Adrenal gland (tissue), 12 donors: ENCODE measurements around the gene RAN. TPM values are rescaled to one million over a fixed set of nuclear protein-coding genes. Genes with fewer than 3 reads are reported as not detected.

Experiments used
- DNase-seq, 7 donors: peaks; one replicate each; pipeline ENCODE4 v3.0.0-alpha.2; 2019 to 2020
- H3K27ac ChIP-seq, 5 donors: fragments of 200-600 bp; sonication (generic) in 4 of 5; 1 replicate in 3 of 5; 2 replicates in 2 of 5; pipeline versions ENCODE4 v1.5.1 to v1.8.0; 2016 to 2020; ENCODE audit warnings: mild to moderate bottlenecking in 1 of 5
- H3K27me3 ChIP-seq: fragments of 200-600 bp; 2 replicates; pipeline ENCODE4 v1.8.0; 2021
- H3K36me3 ChIP-seq, 2 donors: fragments of 200-600 bp; replicated peaks in 1 of 2; 1 replicate in 1 of 2; 2 replicates in 1 of 2; pipeline versions ENCODE4 v1.5.1 to v1.8.0; 2018 to 2022
- H3K4me1 ChIP-seq, 2 donors: fragments of 200-600 bp; replicated peaks in 1 of 2; 1 replicate in 1 of 2; 2 replicates in 1 of 2; pipeline versions ENCODE4 v1.5.1 to v1.8.0; 2018 to 2021
- H3K4me3 ChIP-seq, 4 donors: fragments of 200-600 bp; sonication (generic) in 3 of 4; one replicate each; pipeline ENCODE4 v1.5.1; 2016 to 2018
- H3K9me3 ChIP-seq, 3 donors: fragments of 200-600 bp; sonication (generic) in 1 of 3; replicated peaks in 1 of 3; 1 replicate in 2 of 3; 2 replicates in 1 of 3; pipeline versions ENCODE4 v1.5.1 to v1.8.0; 2016 to 2021
- POLR2A ChIP-seq, 2 donors: fragments of 450-650 bp; IDR thresholded peaks; one replicate each; pipeline ENCODE4 v1.6.1; 2017; ENCODE audit warnings: antibody characterized with exemption in 2 of 2, mild to moderate bottlenecking in 2 of 2, moderate library complexity in 1 of 2
- WGBS, 4 donors: extraction: QIAGEN DNeasy Blood & Tissue Kit in 2 of 4; methylation state at CpG; one replicate each; pipeline versions ENCODE4 v1.1.5 to v1.1.7; 2013 to 2017; 5-methylcytosine and 5-hydroxymethylcytosine counted together
- intact Hi-C, 2 donors: fragments of 100-400 bp; cut with DNase I; formaldehyde crosslinking; loops; one replicate each; pipeline versions ENCODE4 v1.14.1 to v1.15.0; 2022 to 2023
- polyA plus RNA-seq, 3 donors: library from polyadenylated mRNA; stranded (reverse); fragments of 200-250 nt in 2 of 3; fragments of 350-450 nt in 1 of 3; fragmentation: Illumina TruSeq in 1 of 3; extraction: RNeasy Lipid Tissue Mini Kit (QIAGEN cat#74804) in 1 of 3; gene quantifications; one replicate each; pipeline ENCODE4 v1.2.3, GENCODE V29; 2013 to 2014
- total RNA-seq, 9 donors: library from RNA; depleted of rRNA in 4 of 9; stranded (reverse); fragments of >200 nt in 4 of 9; fragments of 120-200 nt in 1 of 9; fragmentation: NEBNext Ultra II Directional in 1 of 9; extraction: Animal tissue kit (Norgen Biotek cat#: 25700) in 1 of 9; gene quantifications; one replicate each; pipeline versions ENCODE4 v1.1.0 to v1.2.4, GENCODE V29; 2013 to 2023
- TF ChIP-seq, protein P1 (sequence below), 6 experiments: fragments of 450-650 bp in 4 of 6; fragments of 200-600 bp in 2 of 6; sonication (generic) in 1 of 6; IDR thresholded peaks; 1 replicate in 5 of 6; 2 replicates in 1 of 6; pipeline versions ENCODE4 v1.5.1 to v1.8.0; 2016 to 2021; ENCODE audit warnings: antibody characterized with exemption in 6 of 6, mild to moderate bottlenecking in 2 of 6, moderate library complexity in 1 of 6
- donor health status: healthy with polysubstance abuse.
- donor health status: Bipolar disorder and iron deficiency.
- donor health status: DM: yes; HTN: yes; CAD: no.
- donor health status: DM: no; HTN: no; CAD: no.
- donor health status: DM: no; HTN: no; CAD: no.
- donor health status: DM: yes; HTN: yes; CAD: no.

Gene RAN
- total and polyA plus RNA-seq, 12 donors: 82.4 to 1,192 (median 260) TPM

DNA sequence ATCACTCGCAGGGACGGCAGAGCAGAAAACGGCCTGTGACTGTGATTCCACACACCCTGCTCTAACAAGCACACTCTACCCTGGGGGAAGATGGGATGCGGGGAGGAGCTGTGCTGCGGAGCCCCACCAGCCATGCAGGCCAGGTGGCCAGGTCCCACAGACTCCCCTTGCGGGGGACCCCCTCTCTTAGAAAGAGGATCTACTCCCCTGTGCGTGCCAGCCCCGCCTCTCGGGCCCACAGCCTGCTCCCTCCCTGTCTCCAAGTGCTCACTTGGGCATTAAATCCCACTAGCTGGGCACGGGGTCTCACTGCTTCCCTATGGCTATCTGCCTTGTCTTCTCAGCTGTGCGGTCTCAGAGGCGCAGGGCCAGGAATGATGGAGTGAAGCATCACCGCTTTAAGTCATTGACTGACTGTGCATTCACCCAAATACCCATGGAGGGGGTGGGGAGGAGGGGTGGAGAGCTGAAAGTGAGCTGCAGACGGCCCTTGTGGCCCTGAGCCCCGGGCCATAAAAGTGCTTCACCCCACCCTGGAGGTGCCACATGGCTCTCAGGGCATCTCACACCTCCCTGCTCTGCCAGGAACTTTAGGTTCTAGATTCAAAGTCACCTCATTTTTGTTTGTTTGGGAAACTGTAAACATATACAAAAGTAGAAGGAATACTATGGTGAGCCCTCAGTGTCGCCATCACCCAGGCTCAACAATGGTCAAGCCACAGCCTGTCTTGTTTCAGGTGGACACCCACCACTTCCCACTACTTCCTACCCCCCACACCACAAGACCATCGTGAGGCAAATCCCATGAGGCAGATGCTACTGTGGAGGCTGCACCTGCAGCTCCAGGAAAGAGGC lies 42.2 kb upstream of the RAN start:
- intact Hi-C loops: loop anchor here in 1 of 2 donors (5.0 kb wide), 1 partner anchor 43 kb away; the partner anchor contains the start of gene RAN
- no peaks in the 10 kb centered on the region for H3K9me3 ChIP-seq
- no peaks in the 10 kb centered on the region for H3K36me3 ChIP-seq
- H3K27me3 ChIP-seq: no peaks in the 10 kb centered on the region
- TF ChIP-seq, protein P1, sequence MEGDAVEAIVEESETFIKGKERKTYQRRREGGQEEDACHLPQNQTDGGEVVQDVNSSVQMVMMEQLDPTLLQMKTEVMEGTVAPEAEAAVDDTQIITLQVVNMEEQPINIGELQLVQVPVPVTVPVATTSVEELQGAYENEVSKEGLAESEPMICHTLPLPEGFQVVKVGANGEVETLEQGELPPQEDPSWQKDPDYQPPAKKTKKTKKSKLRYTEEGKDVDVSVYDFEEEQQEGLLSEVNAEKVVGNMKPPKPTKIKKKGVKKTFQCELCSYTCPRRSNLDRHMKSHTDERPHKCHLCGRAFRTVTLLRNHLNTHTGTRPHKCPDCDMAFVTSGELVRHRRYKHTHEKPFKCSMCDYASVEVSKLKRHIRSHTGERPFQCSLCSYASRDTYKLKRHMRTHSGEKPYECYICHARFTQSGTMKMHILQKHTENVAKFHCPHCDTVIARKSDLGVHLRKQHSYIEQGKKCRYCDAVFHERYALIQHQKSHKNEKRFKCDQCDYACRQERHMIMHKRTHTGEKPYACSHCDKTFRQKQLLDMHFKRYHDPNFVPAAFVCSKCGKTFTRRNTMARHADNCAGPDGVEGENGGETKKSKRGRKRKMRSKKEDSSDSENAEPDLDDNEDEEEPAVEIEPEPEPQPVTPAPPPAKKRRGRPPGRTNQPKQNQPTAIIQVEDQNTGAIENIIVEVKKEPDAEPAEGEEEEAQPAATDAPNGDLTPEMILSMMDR (IDR thresholded peaks at IDR 0.05): no peak
- TF ChIP-seq POLR2A (IDR thresholded peaks at IDR 0.05): no peak
- DNase-seq: peak in 1 of 7 donors; percentile 45
- 84 to 89% (median 88%) methylated on average over 15 to 17 of the region's 17 CpGs for WGBS, 4 donors
- no peak overlapping the region for H3K4me3 ChIP-seq
- peaks cover 0 to 13% of the 10 kb centered on the region in 2 donors for H3K4me1 ChIP-seq
- no peak overlapping the region for H3K27ac ChIP-seq

GRCh38 chr12:130830246-130830551 lies 41.7 kb upstream of the RAN start:
- no peak for TF ChIP-seq POLR2A (IDR thresholded peaks at IDR 0.05)
- TF ChIP-seq, protein P1 (IDR thresholded peaks at IDR 0.05): no peak
- H3K4me3 ChIP-seq: no peak overlapping the region
- H3K27me3 ChIP-seq: no peaks in the 10 kb centered on the region
- no peak overlapping the region for H3K27ac ChIP-seq
- H3K36me3 ChIP-seq: no peaks in the 10 kb centered on the region
- H3K4me1 ChIP-seq: peaks cover 0 to 19% of the 10 kb centered on the region in 2 donors
- WGBS, 4 donors: 84 to 92% (median 88%) methylated on average over 9 to 14 of the region's 14 CpGs
- peak in 1 of 7 donors; percentile 39 for DNase-seq
- intact Hi-C loops: no loop called here
- no peaks in the 10 kb centered on the region for H3K9me3 ChIP-seq

DNA sequence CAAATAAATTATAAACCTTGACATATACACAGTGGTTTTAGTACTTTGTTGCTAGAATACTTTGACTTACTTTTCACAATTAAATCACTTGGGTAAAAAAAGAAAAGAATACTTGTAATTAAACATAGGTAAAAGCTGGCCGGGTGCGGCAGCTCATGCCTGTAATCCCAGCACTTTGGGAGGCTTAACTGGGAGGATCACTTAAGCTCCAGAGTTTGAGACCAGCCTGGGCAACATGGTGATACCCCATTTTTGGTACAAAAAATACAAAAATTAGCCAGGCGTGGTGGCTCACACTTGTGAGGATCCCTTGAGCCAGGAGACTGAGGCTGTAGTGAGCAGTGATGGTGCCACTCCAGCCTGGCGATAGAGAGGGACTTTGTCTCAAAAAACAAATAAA lies 40.6 kb upstream of the RAN start:
- intact Hi-C loops: no loop called here
- Histone ChIP-seq H3K9me3 (no peaks in the 10 kb centered on the region), H3K4me3 (no peak overlapping the region), H3K27ac (no peak overlapping the region), H3K27me3 (no peaks in the 10 kb centered on the region), H3K4me1 (peaks cover 0 to 21% of the 10 kb centered on the region in 2 donors), H3K36me3 (no peaks in the 10 kb centered on the region)
- WGBS, 4 donors: 90 to 97% (median 96%) methylated on average over 4 of the region's 4 CpGs
- TF ChIP-seq, protein P1 (IDR thresholded peaks at IDR 0.05): no peak
- no peak for TF ChIP-seq POLR2A (IDR thresholded peaks at IDR 0.05)
- DNase-seq: peak in 1 of 7 donors; percentile 6

DNA sequence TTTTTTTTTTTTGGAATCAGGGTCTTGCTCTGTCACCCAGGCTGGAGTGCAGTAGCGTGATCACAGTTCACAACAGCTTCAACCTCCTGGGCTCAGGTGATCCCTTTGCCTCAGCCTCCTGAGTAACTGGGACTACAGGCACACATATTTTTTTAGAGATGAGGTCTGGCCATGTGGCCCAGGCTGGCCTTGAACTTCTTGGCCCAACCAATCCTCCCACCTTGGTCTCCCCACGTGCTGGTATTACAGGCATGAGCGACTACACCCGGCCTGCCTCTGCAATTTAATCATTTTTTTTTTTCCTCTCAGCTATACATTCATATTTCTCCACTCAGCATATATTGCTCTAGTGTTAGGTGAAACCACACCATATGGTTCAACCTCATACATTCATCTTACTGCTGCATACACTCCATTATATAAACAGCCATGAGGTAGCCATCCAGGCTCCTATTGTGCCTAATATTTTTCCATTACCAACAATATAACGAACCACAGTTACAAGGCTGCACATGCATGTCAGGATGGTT lies 39.9 kb upstream of the RAN start:
- WGBS, 4 donors: 76 to 84% (median 80%) methylated on average over 5 of the region's 5 CpGs
- H3K36me3 ChIP-seq: no peaks in the 10 kb centered on the region
- no peak overlapping the region for H3K4me3 ChIP-seq
- peaks cover 0 to 21% of the 10 kb centered on the region in 2 donors for H3K4me1 ChIP-seq
- no peaks in the 10 kb centered on the region for H3K27me3 ChIP-seq
- DNase-seq: no peak
- no peaks in the 10 kb centered on the region for H3K9me3 ChIP-seq
- TF ChIP-seq, protein P1 (IDR thresholded peaks at IDR 0.05): no peak
- TF ChIP-seq POLR2A (IDR thresholded peaks at IDR 0.05): no peak
- intact Hi-C loops: no loop called here
- H3K27ac ChIP-seq: no peak overlapping the region
